ENCODE results near the gene TMEM123. TPM values are rescaled to one million over a fixed set of nuclear protein-coding genes. Genes with fewer than 3 reads are reported as not detected.
A peak's percentile ranks its signal among the peaks of the same experiment; 100 is the strongest.

Gene TMEM123
- total RNA-seq, 1 experiment from 2014 or later: 116 TPM

DNA sequence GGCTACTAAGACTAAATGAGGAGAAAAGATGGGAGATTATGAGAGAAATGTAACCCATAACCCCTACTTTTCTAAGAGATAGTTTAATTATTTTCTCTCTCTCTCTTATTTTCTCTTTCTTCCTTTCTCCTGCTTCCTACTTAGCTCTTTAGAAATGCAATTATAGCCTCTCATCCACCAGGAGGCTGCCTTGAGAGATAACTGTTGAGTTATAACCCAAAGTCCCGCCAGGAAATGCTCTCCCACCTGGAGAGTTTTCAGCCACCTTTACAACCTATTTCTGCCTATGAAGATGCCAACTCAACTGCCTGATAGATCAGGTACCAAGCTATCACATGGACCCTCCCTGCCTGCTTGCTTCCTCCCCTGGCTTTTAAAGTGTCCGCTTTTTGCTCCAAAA, 34.0 kb upstream of the TMEM123 start:
- Mint-ChIP-seq H3K27me3 (ENCODE audit: low read depth) (no peaks in the 10 kb centered on the region), H3K4me3 (no peak overlapping the region), H3K36me3 (no peaks in the 10 kb centered on the region), H3K4me1 (peaks cover 3% of the 10 kb centered on the region; the same call in 1 of the 2 replicates), H3K9me3 (no peaks in the 10 kb centered on the region), H3K27ac (no peak overlapping the region)
- ATAC-seq (peak; percentile 28; the same call in 1 of the 2 replicates), DNase-seq (ENCODE audit: low spot score) (no peak)
- TF ChIP-seq TCF7 (CRISPR knock-in tag; IDR thresholded peaks at IDR 0.05; ENCODE audit: low read depth) (no peak), ESRRA (CRISPR knock-in tag; IDR thresholded peaks at IDR 0.05; ENCODE audit: borderline replicate concordance) (no peak), RORB (CRISPR knock-in tag; IDR thresholded peaks at IDR 0.05) (no peak), ATF1 (CRISPR knock-in tag; IDR thresholded peaks at IDR 0.05) (no peak), MYBL2 (CRISPR knock-in tag; IDR thresholded peaks at IDR 0.05) (no peak), RELA (CRISPR knock-in tag; IDR thresholded peaks at IDR 0.05; ENCODE audit: borderline replicate concordance) (no peak), FOXP1 (CRISPR knock-in tag; IDR thresholded peaks at IDR 0.05; ENCODE audit: borderline replicate concordance) (no peak), ETV6 (CRISPR knock-in tag; IDR thresholded peaks at IDR 0.05) (no peak), CREB1 (CRISPR knock-in tag; IDR thresholded peaks at IDR 0.05) (no peak), FOXJ3 (CRISPR knock-in tag; IDR thresholded peaks at IDR 0.05; ENCODE audit: borderline replicate concordance) (no peak), ZNF317 (CRISPR knock-in tag; IDR thresholded peaks at IDR 0.05; ENCODE audit: borderline replicate concordance, low read depth) (no peak), KAT7 (CRISPR knock-in tag; IDR thresholded peaks at IDR 0.05; ENCODE audit: borderline replicate concordance) (no peak)
- TF ChIP-seq, protein P1, sequence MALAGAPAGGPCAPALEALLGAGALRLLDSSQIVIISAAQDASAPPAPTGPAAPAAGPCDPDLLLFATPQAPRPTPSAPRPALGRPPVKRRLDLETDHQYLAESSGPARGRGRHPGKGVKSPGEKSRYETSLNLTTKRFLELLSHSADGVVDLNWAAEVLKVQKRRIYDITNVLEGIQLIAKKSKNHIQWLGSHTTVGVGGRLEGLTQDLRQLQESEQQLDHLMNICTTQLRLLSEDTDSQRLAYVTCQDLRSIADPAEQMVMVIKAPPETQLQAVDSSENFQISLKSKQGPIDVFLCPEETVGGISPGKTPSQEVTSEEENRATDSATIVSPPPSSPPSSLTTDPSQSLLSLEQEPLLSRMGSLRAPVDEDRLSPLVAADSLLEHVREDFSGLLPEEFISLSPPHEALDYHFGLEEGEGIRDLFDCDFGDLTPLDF (CRISPR knock-in tag; IDR thresholded peaks at IDR 0.05): no peak
- TF ChIP-seq, protein P2, sequence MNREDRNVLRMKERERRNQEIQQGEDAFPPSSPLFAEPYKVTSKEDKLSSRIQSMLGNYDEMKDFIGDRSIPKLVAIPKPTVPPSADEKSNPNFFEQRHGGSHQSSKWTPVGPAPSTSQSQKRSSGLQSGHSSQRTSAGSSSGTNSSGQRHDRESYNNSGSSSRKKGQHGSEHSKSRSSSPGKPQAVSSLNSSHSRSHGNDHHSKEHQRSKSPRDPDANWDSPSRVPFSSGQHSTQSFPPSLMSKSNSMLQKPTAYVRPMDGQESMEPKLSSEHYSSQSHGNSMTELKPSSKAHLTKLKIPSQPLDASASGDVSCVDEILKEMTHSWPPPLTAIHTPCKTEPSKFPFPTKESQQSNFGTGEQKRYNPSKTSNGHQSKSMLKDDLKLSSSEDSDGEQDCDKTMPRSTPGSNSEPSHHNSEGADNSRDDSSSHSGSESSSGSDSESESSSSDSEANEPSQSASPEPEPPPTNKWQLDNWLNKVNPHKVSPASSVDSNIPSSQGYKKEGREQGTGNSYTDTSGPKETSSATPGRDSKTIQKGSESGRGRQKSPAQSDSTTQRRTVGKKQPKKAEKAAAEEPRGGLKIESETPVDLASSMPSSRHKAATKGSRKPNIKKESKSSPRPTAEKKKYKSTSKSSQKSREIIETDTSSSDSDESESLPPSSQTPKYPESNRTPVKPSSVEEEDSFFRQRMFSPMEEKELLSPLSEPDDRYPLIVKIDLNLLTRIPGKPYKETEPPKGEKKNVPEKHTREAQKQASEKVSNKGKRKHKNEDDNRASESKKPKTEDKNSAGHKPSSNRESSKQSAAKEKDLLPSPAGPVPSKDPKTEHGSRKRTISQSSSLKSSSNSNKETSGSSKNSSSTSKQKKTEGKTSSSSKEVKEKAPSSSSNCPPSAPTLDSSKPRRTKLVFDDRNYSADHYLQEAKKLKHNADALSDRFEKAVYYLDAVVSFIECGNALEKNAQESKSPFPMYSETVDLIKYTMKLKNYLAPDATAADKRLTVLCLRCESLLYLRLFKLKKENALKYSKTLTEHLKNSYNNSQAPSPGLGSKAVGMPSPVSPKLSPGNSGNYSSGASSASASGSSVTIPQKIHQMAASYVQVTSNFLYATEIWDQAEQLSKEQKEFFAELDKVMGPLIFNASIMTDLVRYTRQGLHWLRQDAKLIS (CRISPR knock-in tag; IDR thresholded peaks at IDR 0.05; ENCODE audit: borderline replicate concordance): no peak
- TF ChIP-seq, protein P3, sequence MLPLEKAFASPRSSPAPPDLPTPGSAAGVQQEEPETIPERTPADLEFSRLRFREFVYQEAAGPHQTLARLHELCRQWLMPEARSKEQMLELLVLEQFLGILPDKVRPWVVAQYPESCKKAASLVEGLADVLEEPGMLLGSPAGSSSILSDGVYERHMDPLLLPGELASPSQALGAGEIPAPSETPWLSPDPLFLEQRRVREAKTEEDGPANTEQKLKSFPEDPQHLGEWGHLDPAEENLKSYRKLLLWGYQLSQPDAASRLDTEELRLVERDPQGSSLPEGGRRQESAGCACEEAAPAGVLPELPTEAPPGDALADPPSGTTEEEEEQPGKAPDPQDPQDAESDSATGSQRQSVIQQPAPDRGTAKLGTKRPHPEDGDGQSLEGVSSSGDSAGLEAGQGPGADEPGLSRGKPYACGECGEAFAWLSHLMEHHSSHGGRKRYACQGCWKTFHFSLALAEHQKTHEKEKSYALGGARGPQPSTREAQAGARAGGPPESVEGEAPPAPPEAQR (CRISPR knock-in tag; IDR thresholded peaks at IDR 0.05): no peak
- ChIA-PET CTCF (interaction anchor here (0.5 to 1.8 kb wide), 5 partner anchors 9 to 1655 kb away, joined by 3 to 11 read pairs (median 5); no protein-coding TSS in a partner anchor), POLR2A (no interaction called here)

DNA sequence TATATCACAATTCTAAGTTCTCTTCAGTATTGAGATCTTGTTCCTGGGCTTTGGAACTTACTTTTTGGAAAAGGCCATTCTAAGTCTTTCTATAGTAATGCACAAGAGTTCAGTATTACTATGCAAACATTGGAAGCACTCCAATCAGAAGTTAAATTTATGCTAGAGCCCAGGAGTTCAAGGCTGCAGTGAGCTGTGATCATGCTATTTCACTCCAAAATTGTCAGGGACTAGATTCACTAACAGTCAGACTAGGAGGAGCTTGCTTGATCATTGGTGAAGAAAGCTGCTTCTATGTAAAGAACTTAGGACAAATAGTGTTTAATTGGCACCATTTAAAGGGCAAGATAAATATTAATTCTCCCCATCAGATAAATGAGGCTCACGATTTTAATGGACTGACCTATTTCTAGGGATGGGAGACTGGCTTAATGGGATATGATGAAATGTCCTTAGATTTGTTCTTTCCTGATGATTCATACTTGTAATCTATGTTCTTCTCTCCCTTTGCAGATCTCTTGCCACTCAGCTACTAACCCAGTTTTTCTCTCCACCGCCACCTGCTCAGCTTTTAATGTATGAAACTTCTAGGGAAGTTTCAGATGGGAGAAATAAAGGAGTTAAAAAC, 32.6 kb upstream of the TMEM123 start:
- Mint-ChIP-seq H3K9me3 (no peaks in the 10 kb centered on the region), H3K27ac (no peak overlapping the region), H3K4me1 (peaks cover 3% of the 10 kb centered on the region; the same call in 1 of the 2 replicates), H3K27me3 (ENCODE audit: low read depth) (no peaks in the 10 kb centered on the region), H3K36me3 (no peaks in the 10 kb centered on the region), H3K4me3 (no peak overlapping the region)
- ChIA-PET POLR2A (no interaction called here), CTCF (interaction anchor here (0.6 to 1.8 kb wide), 2 partner anchors 22 to 181 kb away, joined by 3 to 11 read pairs; no protein-coding TSS in a partner anchor)
- ATAC-seq (no peak), DNase-seq (ENCODE audit: low spot score) (no peak)
- TF ChIP-seq EMX1 (CRISPR knock-in tag; IDR thresholded peaks at IDR 0.05) (no peak), SOX15 (CRISPR knock-in tag; IDR thresholded peaks at IDR 0.05) (no peak)
- TF ChIP-seq, protein P4, sequence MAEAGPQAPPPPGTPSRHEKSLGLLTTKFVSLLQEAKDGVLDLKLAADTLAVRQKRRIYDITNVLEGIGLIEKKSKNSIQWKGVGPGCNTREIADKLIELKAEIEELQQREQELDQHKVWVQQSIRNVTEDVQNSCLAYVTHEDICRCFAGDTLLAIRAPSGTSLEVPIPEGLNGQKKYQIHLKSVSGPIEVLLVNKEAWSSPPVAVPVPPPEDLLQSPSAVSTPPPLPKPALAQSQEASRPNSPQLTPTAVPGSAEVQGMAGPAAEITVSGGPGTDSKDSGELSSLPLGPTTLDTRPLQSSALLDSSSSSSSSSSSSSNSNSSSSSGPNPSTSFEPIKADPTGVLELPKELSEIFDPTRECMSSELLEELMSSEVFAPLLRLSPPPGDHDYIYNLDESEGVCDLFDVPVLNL (CRISPR knock-in tag; IDR thresholded peaks at IDR 0.05; ENCODE audit: borderline replicate concordance, low read depth): no peak
- TF ChIP-seq, protein P5, sequence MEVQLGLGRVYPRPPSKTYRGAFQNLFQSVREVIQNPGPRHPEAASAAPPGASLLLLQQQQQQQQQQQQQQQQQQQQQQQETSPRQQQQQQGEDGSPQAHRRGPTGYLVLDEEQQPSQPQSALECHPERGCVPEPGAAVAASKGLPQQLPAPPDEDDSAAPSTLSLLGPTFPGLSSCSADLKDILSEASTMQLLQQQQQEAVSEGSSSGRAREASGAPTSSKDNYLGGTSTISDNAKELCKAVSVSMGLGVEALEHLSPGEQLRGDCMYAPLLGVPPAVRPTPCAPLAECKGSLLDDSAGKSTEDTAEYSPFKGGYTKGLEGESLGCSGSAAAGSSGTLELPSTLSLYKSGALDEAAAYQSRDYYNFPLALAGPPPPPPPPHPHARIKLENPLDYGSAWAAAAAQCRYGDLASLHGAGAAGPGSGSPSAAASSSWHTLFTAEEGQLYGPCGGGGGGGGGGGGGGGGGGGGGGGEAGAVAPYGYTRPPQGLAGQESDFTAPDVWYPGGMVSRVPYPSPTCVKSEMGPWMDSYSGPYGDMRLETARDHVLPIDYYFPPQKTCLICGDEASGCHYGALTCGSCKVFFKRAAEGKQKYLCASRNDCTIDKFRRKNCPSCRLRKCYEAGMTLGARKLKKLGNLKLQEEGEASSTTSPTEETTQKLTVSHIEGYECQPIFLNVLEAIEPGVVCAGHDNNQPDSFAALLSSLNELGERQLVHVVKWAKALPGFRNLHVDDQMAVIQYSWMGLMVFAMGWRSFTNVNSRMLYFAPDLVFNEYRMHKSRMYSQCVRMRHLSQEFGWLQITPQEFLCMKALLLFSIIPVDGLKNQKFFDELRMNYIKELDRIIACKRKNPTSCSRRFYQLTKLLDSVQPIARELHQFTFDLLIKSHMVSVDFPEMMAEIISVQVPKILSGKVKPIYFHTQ (CRISPR knock-in tag; IDR thresholded peaks at IDR 0.05): no peak
- TF ChIP-seq, protein P6, sequence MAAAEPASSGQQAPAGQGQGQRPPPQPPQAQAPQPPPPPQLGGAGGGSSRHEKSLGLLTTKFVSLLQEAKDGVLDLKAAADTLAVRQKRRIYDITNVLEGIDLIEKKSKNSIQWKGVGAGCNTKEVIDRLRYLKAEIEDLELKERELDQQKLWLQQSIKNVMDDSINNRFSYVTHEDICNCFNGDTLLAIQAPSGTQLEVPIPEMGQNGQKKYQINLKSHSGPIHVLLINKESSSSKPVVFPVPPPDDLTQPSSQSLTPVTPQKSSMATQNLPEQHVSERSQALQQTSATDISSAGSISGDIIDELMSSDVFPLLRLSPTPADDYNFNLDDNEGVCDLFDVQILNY (CRISPR knock-in tag; IDR thresholded peaks at IDR 0.05): no peak
- TF ChIP-seq, protein P7, sequence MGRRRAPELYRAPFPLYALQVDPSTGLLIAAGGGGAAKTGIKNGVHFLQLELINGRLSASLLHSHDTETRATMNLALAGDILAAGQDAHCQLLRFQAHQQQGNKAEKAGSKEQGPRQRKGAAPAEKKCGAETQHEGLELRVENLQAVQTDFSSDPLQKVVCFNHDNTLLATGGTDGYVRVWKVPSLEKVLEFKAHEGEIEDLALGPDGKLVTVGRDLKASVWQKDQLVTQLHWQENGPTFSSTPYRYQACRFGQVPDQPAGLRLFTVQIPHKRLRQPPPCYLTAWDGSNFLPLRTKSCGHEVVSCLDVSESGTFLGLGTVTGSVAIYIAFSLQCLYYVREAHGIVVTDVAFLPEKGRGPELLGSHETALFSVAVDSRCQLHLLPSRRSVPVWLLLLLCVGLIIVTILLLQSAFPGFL (CRISPR knock-in tag; IDR thresholded peaks at IDR 0.05; ENCODE audit: borderline replicate concordance): no peak
